GM10266 (cell line): ENCODE results near the gene NAMPT.
"Not testable (repeated sequence)": the region's sequence is repeated elsewhere in the genome, so short reads cannot be mapped to it uniquely, and the experiment has no call there.

Source experiments
- DNase-seq: peaks from one replicate; pipeline ENCODE4 v3.0.0; 2012; ENCODE audit errors: extremely low spot score
- CTCF ChIP-seq: IDR thresholded peaks from 2 replicates; pipeline ENCODE4 v1.5.1; 2012; ENCODE audit warnings: mild to moderate bottlenecking, low read depth; ENCODE audit not compliant: control insufficient read depth, insufficient read depth; ENCODE audit errors: missing control alignments

NAMPT gene

GRCh38 chr7:106313456-106313901 is 28.7 kb upstream of the NAMPT start:
- TF ChIP-seq CTCF = no peak
- no peak for DNase-seq

DNA sequence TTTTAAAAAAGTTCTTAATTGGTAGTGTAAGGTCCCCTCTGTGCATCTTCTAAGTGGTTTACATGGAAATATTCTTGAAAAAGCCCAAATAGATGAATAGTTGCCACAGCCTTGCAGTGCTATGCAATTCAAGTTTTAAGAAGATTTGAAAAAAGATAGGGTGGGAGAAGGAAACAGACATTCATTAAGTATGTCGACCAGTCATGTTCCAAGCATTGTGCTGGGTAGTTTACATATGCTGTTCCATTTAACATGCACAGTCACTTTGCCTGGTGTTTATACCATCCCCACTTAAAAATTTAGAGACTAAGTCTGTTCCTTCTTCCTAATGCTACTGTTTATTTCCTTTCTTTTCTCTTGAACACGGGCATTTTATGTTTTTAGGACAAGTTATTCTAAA is 28.1 kb upstream of the NAMPT start:
- no peak for TF ChIP-seq CTCF
- DNase-seq = no peak

GRCh38 chr7:106312099-106312871 is 27.5 kb upstream of the NAMPT start:
- no peak for TF ChIP-seq CTCF
- no peak for DNase-seq

DNA sequence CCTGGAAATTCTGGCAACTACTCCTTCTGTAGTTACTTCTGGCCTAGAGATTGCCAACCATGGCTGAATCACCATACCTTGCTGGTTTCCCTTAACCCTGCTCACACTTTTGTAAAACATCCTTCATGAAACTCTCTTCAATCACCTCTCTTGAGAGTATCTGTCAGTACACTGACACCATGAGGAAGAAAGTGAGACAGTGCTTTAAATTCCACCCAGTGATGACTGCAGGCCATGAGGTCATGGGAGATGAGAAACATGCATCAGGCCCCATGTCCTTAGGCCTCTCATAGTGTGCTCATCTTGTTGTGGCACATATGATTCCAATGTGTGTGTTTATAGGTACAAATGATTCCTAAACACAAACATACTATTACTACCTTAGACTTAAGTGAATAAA is 24.6 kb upstream of the NAMPT start:
- no peak for DNase-seq
- no peak for TF ChIP-seq CTCF

GRCh38 chr7:106306256-106306655 is 21.5 kb upstream of the NAMPT start:
- DNase-seq = no peak
- TF ChIP-seq CTCF = no peak

DNA sequence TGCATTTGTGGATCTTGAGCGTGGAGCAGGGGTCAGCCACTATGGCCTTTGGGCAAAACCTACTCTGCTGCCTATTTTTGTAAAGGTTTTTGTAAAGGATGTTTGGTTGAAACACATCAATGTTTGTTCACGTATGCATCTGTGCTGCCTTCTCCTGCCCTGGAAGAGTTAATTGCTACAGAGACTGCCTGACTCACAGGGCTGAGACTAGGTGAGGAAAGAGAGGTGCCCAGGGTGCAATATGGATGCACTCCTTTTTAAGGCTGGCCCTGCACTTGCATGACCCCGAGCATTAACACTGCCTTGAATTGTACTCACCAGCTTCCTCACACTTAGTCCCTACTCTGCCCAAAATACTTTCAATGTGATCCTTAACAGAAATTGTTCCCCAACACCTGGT is 20.9 kb upstream of the NAMPT start:
- no peak for DNase-seq
- TF ChIP-seq CTCF = no peak

GRCh38 chr7:106304568-106304967 is 19.8 kb upstream of the NAMPT start:
- DNase-seq = no peak
- no peak for TF ChIP-seq CTCF

DNA sequence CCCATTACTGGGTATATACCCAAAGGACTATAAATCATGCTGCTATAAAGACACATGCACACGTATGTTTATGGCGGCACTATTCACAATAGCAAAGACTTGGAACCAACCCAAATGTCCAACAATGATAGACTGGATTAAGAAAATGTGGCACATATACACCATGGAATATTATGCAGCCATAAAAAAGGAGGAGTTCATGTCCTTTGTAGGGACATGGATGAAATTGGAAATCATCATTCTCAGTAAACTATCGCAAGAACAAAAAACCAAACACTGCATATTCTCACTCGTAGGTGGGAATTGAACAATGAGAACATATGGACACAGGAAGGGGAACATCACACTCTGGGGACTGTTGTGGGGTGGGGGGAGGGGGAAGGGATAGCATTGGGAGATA is 13.8 kb upstream of the NAMPT start:
- DNase-seq = not testable (repeated sequence)

DNA sequence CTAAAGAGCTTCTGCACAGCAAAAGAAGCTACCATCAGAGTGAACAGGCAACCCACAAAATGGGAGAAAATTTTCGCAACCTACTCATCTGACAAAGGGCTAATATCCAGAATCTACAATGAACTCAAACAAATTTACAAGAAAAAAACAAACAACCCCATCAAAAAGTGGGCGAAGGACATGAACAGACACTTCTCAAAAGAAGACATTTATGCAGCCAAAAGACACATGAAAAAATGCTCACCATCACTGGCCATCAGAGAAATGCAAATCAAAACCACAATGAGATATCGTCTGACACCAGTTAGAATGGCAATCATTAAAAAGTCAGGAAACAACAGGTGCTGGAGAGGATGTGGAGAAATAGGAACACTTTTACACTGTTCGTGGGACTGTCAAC is 13.4 kb upstream of the NAMPT start:
- not testable (repeated sequence) for DNase-seq
